Thoracic aorta (tissue), 2 donors: ENCODE measurements around the gene NEXN. TPM values are rescaled to one million over a fixed set of nuclear protein-coding genes. Genes with fewer than 3 reads are reported as not detected.
"Not testable (repeated sequence)": the region's sequence is repeated elsewhere in the genome, so short reads cannot be mapped to it uniquely, and the experiment has no call there.

Source experiments
- ATAC-seq: fragments of 150-250 bp; one replicate; pipeline ENCODE4 v1.8.0; 2017; ENCODE audit warnings: low read depth; ENCODE audit not compliant: insufficient number of reproducible peaks, low FRiP score
- DNase-seq: peaks from one replicate; pipeline ENCODE4 v3.0.0-alpha.2; 2020; ENCODE audit warnings: low spot score
- H3K27ac ChIP-seq, 2 donors: fragments of 200-600 bp; sonication (generic); 1 replicate in 1 of 2; 2 replicates in 1 of 2; pipeline ENCODE4 v1.5.1; 2016; ENCODE audit warnings: mild to moderate bottlenecking in 2 of 2, moderate library complexity in 2 of 2
- H3K27me3 ChIP-seq: fragments of 200-600 bp; sonication (generic); replicated peaks from 2 replicates; pipeline ENCODE4 v1.6.0; 2016; ENCODE audit warnings: mild to moderate bottlenecking; ENCODE audit not compliant: insufficient read depth
- H3K36me3 ChIP-seq: fragments of 200-600 bp; sonication (generic); one replicate; pipeline ENCODE4 v1.5.1; 2016
- H3K4me1 ChIP-seq, 2 donors: fragments of 200-600 bp; sonication (generic); 1 replicate in 1 of 2; 2 replicates in 1 of 2; pipeline versions ENCODE4 v1.5.1 to v1.6.0; 2016; ENCODE audit warnings: low read depth in 2 of 2, mild to moderate bottlenecking in 1 of 2; ENCODE audit not compliant: control insufficient read depth in 1 of 2
- H3K4me3 ChIP-seq: fragments of 200-600 bp; sonication (generic); 2 replicates; pipeline ENCODE4 v1.5.1; 2016; ENCODE audit warnings: mild to moderate bottlenecking
- H3K9me3 ChIP-seq: fragments of 200-600 bp; sonication (generic); 2 replicates; pipeline ENCODE4 v1.5.1; 2016
- total RNA-seq, 2 donors: library from RNA; depleted of rRNA; stranded (reverse); fragments of >200 nt; gene quantifications; one replicate each; pipeline versions ENCODE4 v1.1.0 to v1.2.3, GENCODE V29; 2016
- TF ChIP-seq, protein P1 (sequence below): fragments of 200-600 bp; sonication (generic); IDR thresholded peaks from one replicate; pipeline ENCODE4 v1.5.1; 2019; ENCODE audit warnings: antibody characterized with exemption

Gene NEXN
- total RNA-seq, 2 donors from 2014 or later: 116 to 120 TPM

DNA sequence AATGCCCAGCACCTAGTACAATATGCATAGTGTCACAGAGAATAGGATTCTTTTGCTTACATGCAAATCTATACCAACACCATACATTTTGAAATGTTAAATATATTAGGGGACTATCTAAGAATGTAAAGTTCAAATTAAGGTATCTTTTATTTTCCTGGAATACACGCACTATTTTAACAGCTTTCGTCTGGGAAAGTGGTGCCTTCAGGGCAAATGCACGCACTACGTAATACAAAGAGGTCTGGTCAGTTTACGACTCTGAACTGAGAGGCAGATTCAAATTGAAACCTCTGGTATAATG, 89.5 kb downstream of the NEXN start:
- peaks cover 35 to 58% of the 10 kb centered on the region in 2 donors for H3K4me1 ChIP-seq
- no peak for ATAC-seq
- no peaks in the 10 kb centered on the region for H3K36me3 ChIP-seq

DNA sequence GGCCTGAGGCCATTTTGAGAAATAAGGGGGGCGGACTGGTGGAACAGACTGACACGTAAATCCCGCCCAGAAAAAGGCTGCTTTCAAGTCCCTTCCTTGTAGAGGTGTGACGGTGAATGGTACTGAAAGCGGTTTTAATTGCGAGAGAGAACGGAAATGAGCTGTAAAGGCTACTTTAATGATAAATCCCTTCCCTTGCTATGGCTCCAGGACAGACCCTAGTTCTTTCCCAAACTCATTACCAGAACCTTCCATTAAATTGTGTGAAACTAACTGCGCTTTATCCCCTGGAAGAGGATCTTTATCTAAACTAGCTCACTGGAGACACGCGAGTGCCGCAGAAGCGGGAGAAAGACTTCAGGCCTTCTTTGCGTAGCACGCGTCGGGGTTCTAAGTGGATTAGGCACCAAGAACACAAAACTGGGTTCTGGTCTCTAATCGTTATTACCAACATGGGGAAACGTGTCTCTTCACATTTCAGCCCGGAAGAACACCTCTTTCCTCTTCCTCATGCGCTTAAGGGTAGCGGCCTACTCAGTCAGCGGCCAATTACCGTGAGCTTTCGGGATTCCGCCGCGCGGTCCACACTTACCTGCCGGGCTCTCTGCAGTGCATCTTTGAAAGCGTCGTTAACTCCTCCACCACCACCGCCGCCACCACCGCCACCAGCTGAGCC, 90.0 kb downstream of the NEXN start:
- ATAC-seq: peak; percentile 41
- H3K4me3 ChIP-seq: peak overlapping the region; percentile 87
- DNase-seq: peak; percentile 45

More for the DNA sequence above, 89.5 kb downstream of the NEXN start:
- TF ChIP-seq, protein P1, sequence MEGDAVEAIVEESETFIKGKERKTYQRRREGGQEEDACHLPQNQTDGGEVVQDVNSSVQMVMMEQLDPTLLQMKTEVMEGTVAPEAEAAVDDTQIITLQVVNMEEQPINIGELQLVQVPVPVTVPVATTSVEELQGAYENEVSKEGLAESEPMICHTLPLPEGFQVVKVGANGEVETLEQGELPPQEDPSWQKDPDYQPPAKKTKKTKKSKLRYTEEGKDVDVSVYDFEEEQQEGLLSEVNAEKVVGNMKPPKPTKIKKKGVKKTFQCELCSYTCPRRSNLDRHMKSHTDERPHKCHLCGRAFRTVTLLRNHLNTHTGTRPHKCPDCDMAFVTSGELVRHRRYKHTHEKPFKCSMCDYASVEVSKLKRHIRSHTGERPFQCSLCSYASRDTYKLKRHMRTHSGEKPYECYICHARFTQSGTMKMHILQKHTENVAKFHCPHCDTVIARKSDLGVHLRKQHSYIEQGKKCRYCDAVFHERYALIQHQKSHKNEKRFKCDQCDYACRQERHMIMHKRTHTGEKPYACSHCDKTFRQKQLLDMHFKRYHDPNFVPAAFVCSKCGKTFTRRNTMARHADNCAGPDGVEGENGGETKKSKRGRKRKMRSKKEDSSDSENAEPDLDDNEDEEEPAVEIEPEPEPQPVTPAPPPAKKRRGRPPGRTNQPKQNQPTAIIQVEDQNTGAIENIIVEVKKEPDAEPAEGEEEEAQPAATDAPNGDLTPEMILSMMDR: no peak
- H3K27me3 ChIP-seq: no peaks in the 10 kb centered on the region
- DNase-seq: no peak
- H3K27ac ChIP-seq: peak overlapping the region; percentile 97 to 98
- H3K9me3 ChIP-seq: no peaks in the 10 kb centered on the region
- H3K4me3 ChIP-seq: peak overlapping the region; percentile 87

DNA sequence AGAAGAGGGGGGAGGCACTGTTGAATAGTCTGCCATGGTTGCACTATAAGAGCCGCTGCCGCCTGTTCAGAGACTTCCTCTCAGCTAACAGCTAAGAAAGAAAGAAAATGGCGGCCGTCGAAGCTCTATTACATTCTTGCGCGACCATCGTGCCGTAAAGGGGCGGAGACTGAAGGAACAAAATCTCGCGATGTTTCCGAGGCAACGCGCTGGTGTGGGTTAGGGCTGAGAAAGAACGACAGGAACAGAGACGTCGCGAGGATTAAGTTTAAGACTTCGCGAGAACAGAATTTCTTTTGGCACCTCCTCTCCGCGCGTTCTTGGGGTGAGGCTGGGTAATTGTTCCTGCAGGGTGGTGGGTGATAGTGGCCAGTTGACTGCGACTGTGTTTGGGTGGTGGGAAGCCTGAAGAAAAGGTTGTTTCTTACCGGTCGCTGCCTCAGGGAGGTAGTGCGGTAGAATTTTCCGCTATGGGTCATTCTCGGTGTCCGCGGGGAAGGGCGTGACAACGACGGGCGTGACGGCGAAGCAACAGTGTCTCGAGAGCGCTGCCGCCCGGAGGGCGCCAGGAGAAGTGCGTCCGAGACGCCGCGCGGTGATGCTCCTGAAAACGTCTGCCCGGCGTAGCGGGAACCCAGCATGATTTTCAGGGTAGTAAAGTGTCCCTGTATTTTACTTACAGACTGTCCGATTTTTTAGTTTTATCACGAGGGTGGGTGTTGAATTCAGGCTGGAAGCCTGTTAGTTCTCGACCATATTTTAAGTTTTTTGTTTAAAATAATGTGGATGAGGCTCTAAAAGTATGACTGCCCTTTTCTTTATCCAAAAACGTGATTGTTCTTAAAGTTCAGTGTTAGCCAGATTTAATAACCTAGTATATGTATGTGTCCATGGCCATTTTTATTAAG, 90.8 kb downstream of the NEXN start, which contains the start of gene FUBP1:
Gene FUBP1 (minus strand): TSS at position 104 of the 908 bp plus-strand sequence. CDS start 68 bp downstream, at position 36.
- H3K27ac ChIP-seq: peak within 1 kb of the TSS; percentile 97 to 98
- H3K4me1 ChIP-seq: peaks cover 32 to 49% of the 10 kb centered on the region in 2 donors
- TF ChIP-seq, protein P1: peak; percentile 86
- no peaks in the 10 kb centered on the region for H3K9me3 ChIP-seq
- H3K27me3 ChIP-seq: no peaks in the 10 kb centered on the region
- DNase-seq: peak; percentile 87
- peak; percentile 99 for ATAC-seq
- H3K4me3 ChIP-seq: peak within 1 kb of the TSS; percentile 87
- no peaks in the 10 kb centered on the region for H3K36me3 ChIP-seq

More for the DNA sequence above, 90.0 kb downstream of the NEXN start:
- Histone ChIP-seq H3K27ac (peak overlapping the region; percentile 97 to 98), H3K9me3 (no peaks in the 10 kb centered on the region), H3K36me3 (no peaks in the 10 kb centered on the region), H3K4me1 (peaks cover 32 to 57% of the 10 kb centered on the region in 2 donors), H3K27me3 (no peaks in the 10 kb centered on the region)
- TF ChIP-seq, protein P1: no peak

DNA sequence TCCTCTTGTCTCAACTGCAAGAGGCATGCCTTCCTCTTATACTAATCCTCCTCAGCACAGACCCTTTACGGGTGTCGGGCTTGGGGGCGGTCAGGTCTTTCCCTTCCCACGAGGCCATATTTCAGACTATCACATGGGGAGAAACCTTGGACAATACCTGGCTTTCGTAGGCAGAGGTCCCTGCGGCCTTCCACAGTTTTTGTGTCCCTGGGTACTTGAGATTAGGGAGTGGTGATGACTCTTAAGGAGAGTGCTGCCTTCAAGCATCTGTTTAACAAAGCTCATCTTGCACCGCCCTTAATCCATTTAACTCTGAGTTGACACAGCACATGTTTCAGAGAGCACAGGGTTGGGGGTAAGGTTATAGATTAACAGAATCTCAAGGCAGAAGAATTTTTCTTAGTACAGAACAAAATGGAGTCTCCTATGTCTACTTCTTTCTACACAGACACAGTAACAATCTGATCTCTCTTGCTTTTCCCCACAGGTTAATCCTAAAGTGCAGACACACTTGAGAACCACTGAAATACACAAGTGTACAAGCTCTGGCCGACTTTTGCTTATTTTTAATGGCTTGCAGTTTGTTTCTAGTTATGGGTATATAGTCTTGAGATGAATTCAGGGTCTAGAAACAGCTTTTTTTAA, 95.0 kb downstream of the NEXN start:
- Histone ChIP-seq H3K27ac (peak overlapping the region in 1 of 2 donors; percentile 3), H3K4me1 (peaks cover 8 to 15% of the 10 kb centered on the region in 2 donors)
- H3K27me3 ChIP-seq, DNase-seq, H3K9me3 ChIP-seq, ATAC-seq, H3K36me3 ChIP-seq, H3K4me3 ChIP-seq: not testable (repeated sequence)

DNA sequence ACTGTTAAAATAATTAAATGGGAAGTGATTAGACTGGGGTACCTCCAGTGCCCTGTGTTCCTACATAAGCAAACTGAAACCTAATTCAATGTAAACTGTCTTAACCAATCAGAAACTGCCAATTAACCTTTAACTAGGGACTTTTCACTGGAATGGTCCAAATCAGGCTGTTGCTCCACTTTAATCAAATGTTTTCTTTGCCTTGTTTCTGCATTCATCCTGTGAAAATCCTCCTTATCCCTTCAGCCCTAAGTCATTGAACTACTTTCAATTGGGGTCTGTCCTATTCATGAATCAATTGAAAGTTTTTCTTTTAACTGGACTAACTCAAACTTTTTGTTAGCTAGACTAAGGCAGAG, 95.6 kb downstream of the NEXN start:
- peak overlapping the region in 1 of 2 donors; percentile 3 for H3K27ac ChIP-seq
- TF ChIP-seq, protein P1: no peak
- no peak for ATAC-seq
- no peak overlapping the region for H3K4me3 ChIP-seq
- H3K4me1 ChIP-seq: peaks cover 8 to 15% of the 10 kb centered on the region in 2 donors
- no peaks in the 10 kb centered on the region for H3K9me3 ChIP-seq
- no peaks in the 10 kb centered on the region for H3K27me3 ChIP-seq
- no peaks in the 10 kb centered on the region for H3K36me3 ChIP-seq
- no peak for DNase-seq
